Measurements from ENCODE around the gene SOST.
A peak's percentile ranks its signal among the peaks of the same experiment; 100 is the strongest.

SOST gene

GRCh38 chr17:43779145-43780125 lies 20.8 kb upstream of the SOST start:
- TF ChIP-seq MAX (IDR thresholded peaks at IDR 0.05; ENCODE audit: low read depth, low read length) = no peak; the same call in 1 of the 2 replicates
- TF ChIP-seq, protein P1, sequence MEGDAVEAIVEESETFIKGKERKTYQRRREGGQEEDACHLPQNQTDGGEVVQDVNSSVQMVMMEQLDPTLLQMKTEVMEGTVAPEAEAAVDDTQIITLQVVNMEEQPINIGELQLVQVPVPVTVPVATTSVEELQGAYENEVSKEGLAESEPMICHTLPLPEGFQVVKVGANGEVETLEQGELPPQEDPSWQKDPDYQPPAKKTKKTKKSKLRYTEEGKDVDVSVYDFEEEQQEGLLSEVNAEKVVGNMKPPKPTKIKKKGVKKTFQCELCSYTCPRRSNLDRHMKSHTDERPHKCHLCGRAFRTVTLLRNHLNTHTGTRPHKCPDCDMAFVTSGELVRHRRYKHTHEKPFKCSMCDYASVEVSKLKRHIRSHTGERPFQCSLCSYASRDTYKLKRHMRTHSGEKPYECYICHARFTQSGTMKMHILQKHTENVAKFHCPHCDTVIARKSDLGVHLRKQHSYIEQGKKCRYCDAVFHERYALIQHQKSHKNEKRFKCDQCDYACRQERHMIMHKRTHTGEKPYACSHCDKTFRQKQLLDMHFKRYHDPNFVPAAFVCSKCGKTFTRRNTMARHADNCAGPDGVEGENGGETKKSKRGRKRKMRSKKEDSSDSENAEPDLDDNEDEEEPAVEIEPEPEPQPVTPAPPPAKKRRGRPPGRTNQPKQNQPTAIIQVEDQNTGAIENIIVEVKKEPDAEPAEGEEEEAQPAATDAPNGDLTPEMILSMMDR (IDR thresholded peaks at IDR 0.05; ENCODE audit: low read depth, low read length) = no peak
- no peak for TF ChIP-seq MYC (IDR thresholded peaks at IDR 0.05; ENCODE audit: low read depth, low read length)
- no peak for TF ChIP-seq POLR2A (IDR thresholded peaks at IDR 0.05; ENCODE audit: extremely low read depth, insufficient read length)
- DNase-seq (ENCODE audit: low read depth) = peak; percentile 77
- H3K4me3 ChIP-seq (ENCODE audit: low read depth, low read length) = peak overlapping the region; percentile 58

DNA sequence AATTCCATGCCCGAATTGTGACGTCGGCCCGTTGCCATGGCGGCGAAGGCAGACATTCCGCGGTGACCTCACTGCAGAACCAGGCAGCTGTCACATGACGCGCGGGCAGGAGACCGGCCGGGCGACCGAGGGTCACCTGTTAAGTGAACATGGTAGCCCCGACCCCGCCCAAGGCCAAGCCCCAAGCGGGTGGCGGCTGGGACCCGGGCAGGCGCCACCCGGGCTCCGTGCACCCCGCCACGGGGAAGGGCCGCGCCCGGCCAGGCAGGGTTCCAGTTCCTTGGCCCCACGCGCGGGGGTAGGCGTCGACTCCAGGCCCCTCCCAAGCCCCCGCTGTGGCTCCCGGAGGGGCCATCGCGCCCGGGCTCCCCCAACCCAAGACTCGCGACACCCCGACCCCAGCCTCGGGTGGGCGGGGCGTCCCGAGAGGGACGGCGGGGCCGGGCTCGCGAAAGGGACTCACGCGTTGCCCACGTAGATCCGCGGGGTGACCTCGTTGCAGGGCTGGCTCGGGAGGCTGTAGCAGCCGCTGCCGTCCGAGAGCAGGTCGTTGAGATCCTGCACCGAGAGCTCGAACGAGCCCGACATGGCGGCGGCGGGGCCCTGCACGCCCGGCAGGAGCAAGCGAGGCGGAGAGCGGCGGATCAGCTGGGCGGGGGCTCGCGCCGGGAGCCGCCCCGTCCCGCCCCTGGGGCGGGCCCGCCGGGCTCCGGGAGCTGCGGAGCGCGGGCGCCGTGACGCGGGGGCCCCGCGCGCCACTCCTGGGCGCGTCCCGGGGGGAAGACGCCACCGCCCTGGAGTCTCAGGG lies 19.9 kb upstream of the SOST start, which contains the start of gene DUSP3:
TSS of gene DUSP3 (minus strand) at position 641 of the 808 bp plus-strand sequence. CDS start at position 588, 53 bp downstream.
- peak within 1 kb of the TSS; percentile 60 for H3K4me3 ChIP-seq (ENCODE audit: low read depth, low read length)
- TF ChIP-seq MYC (IDR thresholded peaks at IDR 0.05; ENCODE audit: low read depth, low read length) (peak; percentile 67; the same call in 1 of the 2 replicates), POLR2A (IDR thresholded peaks at IDR 0.05; ENCODE audit: extremely low read depth, insufficient read length) (peak; percentile 80), MAX (IDR thresholded peaks at IDR 0.05; ENCODE audit: low read depth, low read length) (no peak; the same call in none of the 2 replicates)
- TF ChIP-seq, protein P1 (IDR thresholded peaks at IDR 0.05; ENCODE audit: low read depth, low read length) = no peak
- DNase-seq (ENCODE audit: low read depth) = peak; percentile 75

- no peak for DNase-seq (ENCODE audit: low read depth)
- H3K4me3 ChIP-seq (ENCODE audit: low read depth, low read length) = no peak overlapping the region
- TF ChIP-seq POLR2A (IDR thresholded peaks at IDR 0.05; ENCODE audit: extremely low read depth, insufficient read length) (no peak), MAX (IDR thresholded peaks at IDR 0.05; ENCODE audit: low read depth, low read length) (no peak), MYC (IDR thresholded peaks at IDR 0.05; ENCODE audit: low read depth, low read length) (no peak)
- TF ChIP-seq, protein P1 (IDR thresholded peaks at IDR 0.05; ENCODE audit: low read depth, low read length) = no peak
Measured at GRCh38 chr17:43774304-43775250, 16.0 kb upstream of the SOST start.

DNA sequence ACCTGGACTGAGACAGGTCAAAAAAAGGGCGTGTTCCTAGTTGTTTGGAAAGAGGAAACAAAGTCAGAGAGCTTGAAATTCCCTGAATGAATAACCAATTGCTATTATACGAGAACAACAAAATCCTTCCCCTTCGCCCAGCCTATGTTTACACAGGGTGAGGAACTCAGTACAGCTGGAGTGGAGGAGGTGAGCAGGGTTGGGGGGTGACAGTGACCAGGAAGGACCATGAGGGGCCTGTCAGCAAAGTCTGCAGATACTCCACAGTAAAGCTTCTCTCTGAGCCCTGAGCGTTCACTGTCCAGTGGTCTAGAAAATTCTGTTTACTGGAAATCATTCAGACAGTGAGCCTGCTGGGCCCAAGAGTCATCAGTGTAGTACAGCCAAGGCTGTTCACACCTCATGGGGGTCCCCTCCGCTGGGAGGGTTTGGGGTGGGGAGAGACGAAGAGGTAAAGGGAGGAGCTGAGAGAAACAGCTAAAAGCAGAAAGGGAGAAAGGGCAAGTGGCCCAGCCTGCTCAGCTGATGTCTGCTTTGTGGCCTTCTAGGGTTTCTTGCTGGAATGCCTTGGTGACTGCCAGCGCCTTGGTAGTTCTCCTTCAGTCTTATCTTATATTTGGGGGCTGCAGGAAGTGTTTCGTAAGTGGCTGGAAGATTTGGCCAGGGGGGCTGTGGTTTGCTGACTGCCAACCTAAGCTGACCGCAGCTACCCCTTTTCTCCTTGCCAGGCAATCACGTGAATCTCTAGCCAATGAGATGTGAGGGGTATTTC lies 14.5 kb upstream of the SOST start:
- DNase-seq (ENCODE audit: low read depth) = peak; percentile 97
- TF ChIP-seq MAX (IDR thresholded peaks at IDR 0.05; ENCODE audit: low read depth, low read length) (no peak), MYC (IDR thresholded peaks at IDR 0.05; ENCODE audit: low read depth, low read length) (no peak; the same call in 1 of the 2 replicates), POLR2A (IDR thresholded peaks at IDR 0.05; ENCODE audit: extremely low read depth, insufficient read length) (no peak)
- TF ChIP-seq, protein P1 (IDR thresholded peaks at IDR 0.05; ENCODE audit: low read depth, low read length) = no peak
- H3K4me3 ChIP-seq (ENCODE audit: low read depth, low read length) = no peak overlapping the region

All from NB4 (cell line).